HCT116 (cell line): ENCODE data around the gene DPP6.

Experiments used
- CEBPB ChIP-seq: IDR thresholded peaks from 2 replicates; pipeline ENCODE4 v1.6.1; 2012; ENCODE audit warnings: low read depth
- CTCF ChIP-seq, 3 experiments: fragments of 200-600 bp in 1 of 3; sonication (generic) in 1 of 3; IDR thresholded peaks in 2 of 3; conservative IDR thresholded peaks in 1 of 3; 2 replicates each; pipeline ENCODE4 v1.5.1; 2012 to 2017; ENCODE audit warnings: low read depth in 2 of 3, low read length in 2 of 3, antibody characterized with exemption in 1 of 3, borderline replicate concordance in 1 of 3, control low read depth in 1 of 3, mild to moderate bottlenecking in 1 of 3, mixed read lengths in 1 of 3, mixed run types in 1 of 3, moderate library complexity in 1 of 3; ENCODE audit not compliant: insufficient read depth in 1 of 3
- EZH2 ChIP-seq: fragments of 200-600 bp; sonication (generic); IDR thresholded peaks from 2 replicates; pipeline ENCODE4 v1.6.1; 2017; ENCODE audit warnings: antibody characterized with exemption, mixed run types
- JUND ChIP-seq: IDR thresholded peaks from 2 replicates; pipeline ENCODE4 v1.6.1; 2012
- MAX ChIP-seq: IDR thresholded peaks from 2 replicates; pipeline ENCODE4 v1.6.1; 2012
- POLR2A ChIP-seq: IDR thresholded peaks from 2 replicates; pipeline ENCODE4 v1.7.0; 2011; ENCODE audit warnings: borderline replicate concordance; ENCODE audit not compliant: insufficient read depth, insufficient read length; ENCODE audit errors: extremely low read depth
- POLR2AphosphoS5 ChIP-seq: IDR thresholded peaks from 2 replicates; pipeline ENCODE4 v1.6.1; 2011; ENCODE audit warnings: mild to moderate bottlenecking, low read depth, low read length, moderate library complexity
- RAD21 ChIP-seq: IDR thresholded peaks from 2 replicates; pipeline ENCODE4 v1.6.1; 2012; ENCODE audit warnings: low read depth, mild to moderate bottlenecking
- SIN3A ChIP-seq: IDR thresholded peaks from 2 replicates; pipeline ENCODE4 v1.6.1; 2012; ENCODE audit warnings: low read depth
- SP1 ChIP-seq: IDR thresholded peaks from 2 replicates; pipeline ENCODE4 v1.6.1; 2012; ENCODE audit warnings: low read depth
- SRF ChIP-seq: IDR thresholded peaks from 2 replicates; pipeline ENCODE4 v1.6.1; 2012; ENCODE audit warnings: low read depth
- TCF7L2 ChIP-seq: IDR thresholded peaks from 2 replicates; pipeline ENCODE4 v1.7.0; 2011; ENCODE audit warnings: borderline replicate concordance, inconsistent platforms; ENCODE audit not compliant: insufficient read depth, insufficient read length; ENCODE audit errors: extremely low read depth
- ZNF274 ChIP-seq: fragments of 200-500 bp; sonication (Bioruptor generic); IDR thresholded peaks from 2 replicates; pipeline ENCODE4 v1.6.1; 2014; ENCODE audit warnings: mild to moderate bottlenecking, low read depth, low read length, inconsistent platforms
- TF ChIP-seq, protein P1 (sequence below): IDR thresholded peaks from 2 replicates; pipeline ENCODE4 v1.6.1; 2011; ENCODE audit warnings: mild to moderate bottlenecking, low read length, moderate library complexity; ENCODE audit not compliant: insufficient replicate concordance; ENCODE audit errors: extremely low read depth

GRCh38 chr7:154475864-154476263 lies 423.7 kb downstream of the DPP6 start:
- TF ChIP-seq, protein P1, sequence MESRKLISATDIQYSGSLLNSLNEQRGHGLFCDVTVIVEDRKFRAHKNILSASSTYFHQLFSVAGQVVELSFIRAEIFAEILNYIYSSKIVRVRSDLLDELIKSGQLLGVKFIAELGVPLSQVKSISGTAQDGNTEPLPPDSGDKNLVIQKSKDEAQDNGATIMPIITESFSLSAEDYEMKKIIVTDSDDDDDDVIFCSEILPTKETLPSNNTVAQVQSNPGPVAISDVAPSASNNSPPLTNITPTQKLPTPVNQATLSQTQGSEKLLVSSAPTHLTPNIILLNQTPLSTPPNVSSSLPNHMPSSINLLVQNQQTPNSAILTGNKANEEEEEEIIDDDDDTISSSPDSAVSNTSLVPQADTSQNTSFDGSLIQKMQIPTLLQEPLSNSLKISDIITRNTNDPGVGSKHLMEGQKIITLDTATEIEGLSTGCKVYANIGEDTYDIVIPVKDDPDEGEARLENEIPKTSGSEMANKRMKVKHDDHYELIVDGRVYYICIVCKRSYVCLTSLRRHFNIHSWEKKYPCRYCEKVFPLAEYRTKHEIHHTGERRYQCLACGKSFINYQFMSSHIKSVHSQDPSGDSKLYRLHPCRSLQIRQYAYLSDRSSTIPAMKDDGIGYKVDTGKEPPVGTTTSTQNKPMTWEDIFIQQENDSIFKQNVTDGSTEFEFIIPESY = no peak
- TF ChIP-seq CTCF (IDR thresholded peaks at IDR 0.05 in 2 of 3, conservative IDR thresholded peaks at IDR 0.05 in 1 of 3; ENCODE audit: borderline replicate concordance in 1 of 3, insufficient read depth in 1 of 3, low read depth in 2 of 3, low read length in 2 of 3) (no peak), SIN3A (no peak), CEBPB (no peak), RAD21 (no peak), JUND (no peak), POLR2A (no peak), MAX (no peak), EZH2 (no peak), ZNF274 (no peak), POLR2AphosphoS5 (no peak), SRF (no peak), SP1 (no peak), TCF7L2 (no peak)
